ENCODE data around the gene ZNHIT2.

DNA sequence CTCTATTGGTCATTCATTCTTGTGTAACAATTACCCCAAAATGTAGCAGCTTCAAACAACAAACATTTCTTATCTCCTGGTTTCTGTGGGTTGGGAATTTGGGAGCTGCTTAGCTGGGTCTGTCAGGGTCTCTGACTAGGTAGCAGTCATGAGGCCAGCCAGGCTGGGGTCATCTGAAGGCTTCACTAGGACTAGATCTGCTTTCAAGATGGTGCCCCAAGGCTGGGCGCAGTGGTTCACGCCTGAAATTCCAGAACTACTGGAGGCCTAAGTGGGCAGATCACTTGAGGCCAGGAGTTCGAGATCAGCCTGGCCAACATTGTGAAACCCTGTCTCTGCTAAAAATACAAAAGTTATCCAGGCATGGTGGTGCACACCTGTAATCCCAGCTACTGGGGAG lies 39.4 kb upstream of the ZNHIT2 start:
- TF ChIP-seq, protein P1, sequence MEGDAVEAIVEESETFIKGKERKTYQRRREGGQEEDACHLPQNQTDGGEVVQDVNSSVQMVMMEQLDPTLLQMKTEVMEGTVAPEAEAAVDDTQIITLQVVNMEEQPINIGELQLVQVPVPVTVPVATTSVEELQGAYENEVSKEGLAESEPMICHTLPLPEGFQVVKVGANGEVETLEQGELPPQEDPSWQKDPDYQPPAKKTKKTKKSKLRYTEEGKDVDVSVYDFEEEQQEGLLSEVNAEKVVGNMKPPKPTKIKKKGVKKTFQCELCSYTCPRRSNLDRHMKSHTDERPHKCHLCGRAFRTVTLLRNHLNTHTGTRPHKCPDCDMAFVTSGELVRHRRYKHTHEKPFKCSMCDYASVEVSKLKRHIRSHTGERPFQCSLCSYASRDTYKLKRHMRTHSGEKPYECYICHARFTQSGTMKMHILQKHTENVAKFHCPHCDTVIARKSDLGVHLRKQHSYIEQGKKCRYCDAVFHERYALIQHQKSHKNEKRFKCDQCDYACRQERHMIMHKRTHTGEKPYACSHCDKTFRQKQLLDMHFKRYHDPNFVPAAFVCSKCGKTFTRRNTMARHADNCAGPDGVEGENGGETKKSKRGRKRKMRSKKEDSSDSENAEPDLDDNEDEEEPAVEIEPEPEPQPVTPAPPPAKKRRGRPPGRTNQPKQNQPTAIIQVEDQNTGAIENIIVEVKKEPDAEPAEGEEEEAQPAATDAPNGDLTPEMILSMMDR (IDR thresholded peaks at IDR 0.05): no peak
- TF ChIP-seq POLR2A (IDR thresholded peaks at IDR 0.05): no peak
- TF ChIP-seq POLR2AphosphoS5 (IDR thresholded peaks at IDR 0.05): no peak
